GM12878 (cell line): ENCODE measurements around the gene DNPEP. TPM values are rescaled to one million over a fixed set of nuclear protein-coding genes. Genes with fewer than 3 reads are reported as not detected.

Experiments used
- ATAC-seq: fragments of 200-7000 bp; cut with Tn5 transposase; 3 replicates; pipeline ENCODE4 v1.9.1; 2020; ENCODE audit warnings: mild to moderate bottlenecking, moderate library complexity
- BruUV-seq: library from RNA; stranded (reverse); fragments of 400-500 nt; replicated peaks from 2 replicates; lab custom pipeline; 2021; lab: Mats Ljungman, UMichigan
- CTCF ChIA-PET: fragments of 300-600 bp; sonication (Branson Sonifier 250); formaldehyde crosslinking; extraction: SDS; loops from one replicate; lab custom pipeline; 2021; ENCODE audit warnings: inconsistent platforms; lab: Yijun Ruan, JAX
- POLR2A ChIA-PET: fragments of 350-600 bp; formaldehyde crosslinking; extraction: SDS; loops from one replicate; lab custom pipeline; 2021; ENCODE audit warnings: inconsistent platforms; lab: Charles Lee
- RAD21 ChIA-PET: fragments of 300-600 bp; sonication (Branson Sonifier 250); formaldehyde crosslinking; loops from one replicate; lab custom pipeline; 2023; ENCODE audit warnings: antibody characterized with exemption; ENCODE audit not compliant: unreplicated experiment; lab: Charles Lee
- SMC1A ChIA-PET: fragments of 300-600 bp; sonication (Branson Sonifier 250); formaldehyde crosslinking; loops from one replicate; lab custom pipeline; 2023; ENCODE audit not compliant: unreplicated experiment, uncharacterized antibody; lab: Charles Lee
- DNase-seq: peaks from one replicate; pipeline ENCODE4 v3.0.0-alpha.2; 2011; ENCODE audit warnings: low read depth, low spot score
- FAIRE-seq: peaks from 3 replicates; lab custom pipeline; 2011; peaks lifted over from hg19 to GRCh38; lab: Jason Lieb, UNC
- H2AFZ ChIP-seq: 2 replicates; pipeline ENCODE4 v1.6.0; 2011; ENCODE audit warnings: low read depth, low read length, control low read depth; ENCODE audit not compliant: control insufficient read depth
- H3K27ac ChIP-seq: 2 replicates; pipeline ENCODE4 v1.5.1; 2011; ENCODE audit warnings: control low read depth; ENCODE audit not compliant: control insufficient read depth, insufficient read depth
- H3K27me3 ChIP-seq, 2 experiments: replicated peaks in 1 of 2; 2 replicates each; pipeline versions ENCODE4 v1.6.0 to v1.6.1; 2011; ENCODE audit warnings: low read length in 1 of 2; ENCODE audit not compliant: control insufficient read depth in 2 of 2, insufficient read depth in 2 of 2
- H3K36me3 ChIP-seq, 2 experiments: 2 replicates each; pipeline ENCODE4 v1.5.1; 2011; ENCODE audit warnings: low read length in 1 of 2; ENCODE audit not compliant: control insufficient read depth in 2 of 2, insufficient read depth in 2 of 2
- H3K4me1 ChIP-seq: 2 replicates; pipeline ENCODE4 v1.6.1; 2011; ENCODE audit warnings: mild to moderate bottlenecking, low read length, moderate library complexity, mixed read lengths; ENCODE audit not compliant: control insufficient read depth, insufficient read depth
- H3K4me2 ChIP-seq: 2 replicates; pipeline ENCODE4 v1.6.0; 2011; ENCODE audit warnings: control low read depth; ENCODE audit not compliant: control insufficient read depth, insufficient read depth
- H3K4me3 ChIP-seq: fragments of 200-600 bp; sonication (generic); 2 replicates; pipeline ENCODE4 v1.5.1; 2016
- H3K79me2 ChIP-seq: 2 replicates; pipeline ENCODE4 v1.6.0; 2011; ENCODE audit warnings: low read length; ENCODE audit not compliant: control insufficient read depth, insufficient read depth
- H3K9ac ChIP-seq: 2 replicates; pipeline ENCODE4 v1.8.0; 2011; ENCODE audit warnings: low read length, control low read depth, mixed read lengths; ENCODE audit not compliant: control insufficient read depth, insufficient read depth
- H3K9me3 ChIP-seq: replicated peaks from 3 replicates; pipeline ENCODE4 v1.5.1; 2011; ENCODE audit warnings: mild to moderate bottlenecking, low read length; ENCODE audit not compliant: control insufficient read depth, insufficient read depth
- H4K20me1 ChIP-seq: 2 replicates; pipeline ENCODE4 v1.6.0; 2011; ENCODE audit not compliant: control insufficient read depth, insufficient read depth
- BMI1 ChIP-seq: fragments of 450-650 bp; IDR thresholded peaks from 2 replicates; pipeline ENCODE4 v1.6.1; 2016; ENCODE audit warnings: mild to moderate bottlenecking, moderate library complexity, borderline replicate concordance
- CBX5 ChIP-seq: sonication (generic); IDR thresholded peaks from 2 replicates; pipeline ENCODE4 v1.6.1; 2016; ENCODE audit warnings: low read depth, moderate library complexity, mild to moderate bottlenecking, inconsistent platforms
- IKZF1 ChIP-seq: fragments of 450-650 bp; conservative IDR thresholded peaks from 2 replicates; pipeline ENCODE4 v1.6.1; 2017; ENCODE audit warnings: antibody characterized with exemption, mild to moderate bottlenecking
- JUND ChIP-seq: IDR thresholded peaks from 2 replicates; pipeline ENCODE4 v1.6.1; 2012; ENCODE audit warnings: low read depth, mild to moderate bottlenecking, low read length, improper control_type of control experiment, moderate library complexity
- MTA3 ChIP-seq: IDR thresholded peaks from 2 replicates; pipeline ENCODE4 v1.6.1; 2012; ENCODE audit warnings: low read length, inconsistent platforms, borderline replicate concordance
- NFXL1 ChIP-seq: fragments of 450-650 bp; IDR thresholded peaks from 2 replicates; pipeline ENCODE4 v1.6.1; 2017; ENCODE audit warnings: antibody characterized with exemption, mild to moderate bottlenecking, borderline replicate concordance
- NFYA ChIP-seq: IDR thresholded peaks from 2 replicates; pipeline ENCODE4 v1.6.1; 2011; ENCODE audit warnings: low read depth, mild to moderate bottlenecking, low read length, improper control_type of control experiment, borderline replicate concordance
- NR2F1 ChIP-seq: fragments of 450-650 bp; conservative IDR thresholded peaks from 2 replicates; pipeline ENCODE4 v1.6.1; 2017; ENCODE audit warnings: mild to moderate bottlenecking
- NRF1 ChIP-seq: conservative IDR thresholded peaks from 2 replicates; pipeline ENCODE4 v1.6.1; 2011; ENCODE audit warnings: mild to moderate bottlenecking, low read depth, low read length, improper control_type of control experiment
- RAD51 ChIP-seq: fragments of 450-650 bp; IDR thresholded peaks from 2 replicates; pipeline ENCODE4 v1.6.1; 2016; ENCODE audit warnings: moderate library complexity, mild to moderate bottlenecking, inconsistent platforms
- ZNF24 ChIP-seq: fragments of 450-650 bp; IDR thresholded peaks from 2 replicates; pipeline ENCODE4 v1.6.1; 2017; ENCODE audit warnings: antibody characterized with exemption, mild to moderate bottlenecking
- whole genome bisulfite sequencing: methylation state at CpG from one replicate; pipeline ENCODE4 v1.1.6; 2016; ENCODE audit warnings: low lambda C conversion rate; ENCODE audit not compliant: insufficient replicate concordance, insufficient coverage; ENCODE audit errors: missing lambda C conversion rate; 5-methylcytosine and 5-hydroxymethylcytosine counted together
- in situ Hi-C: fragments of 300-500 bp; cut with MboI; formaldehyde crosslinking; loops from 9 replicates; pipeline ENCODE4 v1.14.3; 2018; ENCODE audit warnings: mixed read lengths
- intact Hi-C: fragments of 100-400 bp; cut with micrococcal nuclease; formaldehyde crosslinking; loops from one replicate; pipeline ENCODE4 v1.14.2; 2022; ENCODE audit not compliant: unreplicated experiment
- polyA plus RNA-seq, 11 experiments: library from polyadenylated mRNA; depleted of rRNA in 4 of 11; unstranded in 6 of 11; stranded (reverse) in 5 of 11; fragments of >200 nt; fragmentation: Nextera tagmentation in 4 of 11; fragmentation: Illumina TruSeq in 1 of 11; extraction: Ambion mirVana in 4 of 11; extraction: Trizol in 1 of 11; gene quantifications; 1 replicate in 1 of 11; 2 replicates in 10 of 11; pipeline versions ENCODE4 v1.2.1 to v1.2.3, GENCODE V29; 2011 to 2016; ENCODE audit warnings: inconsistent platforms in 2 of 11, missing spikeins in 2 of 11, low read depth in 1 of 11
- small RNA-seq: library from RNA; depleted of rRNA; stranded (forward); fragments of <200 nt; gene quantifications from one replicate; pipeline ENCODE3, GENCODE V24; 2014
- total RNA-seq, 4 experiments: library from RNA; depleted of rRNA in 3 of 4; stranded (reverse); fragments of >200 nt in 3 of 4; fragmentation: Illumina TruSeq in 1 of 4; extraction: Trizol in 1 of 4; gene quantifications; 2 replicates each; pipeline versions ENCODE4 v1.2.1 to v1.2.3, GENCODE V29; 2013 to 2021

Gene DNPEP
- total and polyA plus RNA-seq, 10 of the 15 experiments (the other 5 are each of a cell fraction or from before 2014, with no cell fraction given) = 33.1 to 82.0 (median 64.1) TPM

GRCh38 chr2:219323434-219323833 lies 64.3 kb downstream of the DNPEP start:
- CTCF ChIA-PET = interaction anchor here (0.6 kb wide), 1 partner anchor 9 kb away, joined by 3 read pairs; no protein-coding TSS in a partner anchor
- no peaks in the 10 kb centered on the region for H3K4me1 ChIP-seq
- ATAC-seq = no peak
- WGBS = 19% methylated on average over 4 of the region's 4 CpGs
- H3K27ac ChIP-seq = no peak overlapping the region
- H3K36me3 ChIP-seq = no peaks in the 10 kb centered on the region
- no peak overlapping the region for H2AFZ ChIP-seq
- no TSS peak for BruUV-seq
- H3K79me2 ChIP-seq = no peaks in the 10 kb centered on the region
- intact Hi-C loops (no loop called here), in situ Hi-C loops (no loop called here)
- no peak overlapping the region for H3K4me2 ChIP-seq
- no peaks in the 10 kb centered on the region for H3K9me3 ChIP-seq
- POLR2A ChIA-PET = no interaction called here
- SMC1A ChIA-PET = no interaction called here
- TF ChIP-seq IKZF1 = no peak
- TF ChIP-seq NR2F1 = no peak
- TF ChIP-seq ZNF24 = no peak
- no peak for TF ChIP-seq NFYA
- TF ChIP-seq NRF1 = no peak
- no peak for TF ChIP-seq JUND
- TF ChIP-seq MTA3 = no peak
- no peak for TF ChIP-seq CBX5
- no peak for TF ChIP-seq RAD51
- TF ChIP-seq BMI1 = no peak
- no peak for TF ChIP-seq NFXL1
- RAD21 ChIA-PET = no interaction called here
- H3K27me3 ChIP-seq = peaks cover 0 to 6% of the 10 kb centered on the region in 2 experiments; a peak in 2 of 4 replicates
- H3K4me3 ChIP-seq = no peak overlapping the region
- H3K9ac ChIP-seq = no peak overlapping the region
- no peaks in the 10 kb centered on the region for H4K20me1 ChIP-seq
- DNase-seq = no peak
- no peak for FAIRE-seq

Small RNAs within 50 kb of the gene (small RNA-seq; reads per million reads assigned to genes)
- gene AC053503.3 = not detected

Other genes starting within 250 kb of the DNPEP start
Only the 7 nearest of the 25 such genes appear.
- gene DNAJB2, start 108.5 kb downstream of the DNPEP start, total RNA-seq (2014; rRNA removed) = 13.4 and 14.6 TPM in 2 replicates
- gene DNAJB2, start 108.5 kb downstream of the DNPEP start, total RNA-seq (2014; rRNA removed; fragmentation: Illumina TruSeq; extraction: Trizol) = 9.0 and 11.7 TPM in 2 replicates
- 19.3 and 20.8 TPM in 2 replicates for gene DNAJB2, start 108.5 kb downstream of the DNPEP start, total RNA-seq (2021)
- 27.4 and 36.5 TPM in 2 replicates for gene DNAJB2, start 108.5 kb downstream of the DNPEP start, polyA plus RNA-seq (2011; rRNA removed)
- gene DNAJB2, start 108.5 kb downstream of the DNPEP start, polyA plus RNA-seq (2014; fragmentation: Illumina TruSeq; extraction: Trizol) = 11.1 and 16.7 TPM in 2 replicates
- gene DNAJB2, start 108.5 kb downstream of the DNPEP start, polyA plus RNA-seq (2014; fragmentation: Nextera tagmentation; extraction: Ambion mirVana) = under 1 TPM; 0.26 to 0.90 TPM
- gene DNAJB2, start 108.5 kb downstream of the DNPEP start, polyA plus RNA-seq (2014; rRNA removed) = 17.7 and 22.0 TPM in 2 replicates
- gene DNAJB2, start 108.5 kb downstream of the DNPEP start, polyA plus RNA-seq (2016; fragmentation: Nextera tagmentation; extraction: Ambion mirVana) = 1 to 10 TPM; 5.4 to 5.5 TPM
- gene PTPRN, start 78.5 kb downstream of the DNPEP start, total RNA-seq (2014; rRNA removed) = not detected in 2 replicates
- not detected in 2 replicates for gene PTPRN, start 78.5 kb downstream of the DNPEP start, total RNA-seq (2014; rRNA removed; fragmentation: Illumina TruSeq; extraction: Trizol)
- gene PTPRN, start 78.5 kb downstream of the DNPEP start, total RNA-seq (2021) = not detected in 2 replicates
- gene PTPRN, start 78.5 kb downstream of the DNPEP start, polyA plus RNA-seq (2011; rRNA removed) = 0.35 and 0.69 TPM in 2 replicates
- gene PTPRN, start 78.5 kb downstream of the DNPEP start, polyA plus RNA-seq (2014; fragmentation: Illumina TruSeq; extraction: Trizol) = not detected in 2 replicates
- not detected for gene PTPRN, start 78.5 kb downstream of the DNPEP start, polyA plus RNA-seq (2014; fragmentation: Nextera tagmentation; extraction: Ambion mirVana)
- gene PTPRN, start 78.5 kb downstream of the DNPEP start, polyA plus RNA-seq (2014; rRNA removed) = 0.28 TPM in 1 of 2 replicates, not detected in the other
- not detected for gene PTPRN, start 78.5 kb downstream of the DNPEP start, polyA plus RNA-seq (2016; fragmentation: Nextera tagmentation; extraction: Ambion mirVana)
- gene RESP18, start 55.2 kb downstream of the DNPEP start, total RNA-seq (2014; rRNA removed) = not detected in 2 replicates
- not detected in 2 replicates for gene RESP18, start 55.2 kb downstream of the DNPEP start, total RNA-seq (2014; rRNA removed; fragmentation: Illumina TruSeq; extraction: Trizol)
- gene RESP18, start 55.2 kb downstream of the DNPEP start, total RNA-seq (2021) = not detected in 2 replicates
- not detected in 2 replicates for gene RESP18, start 55.2 kb downstream of the DNPEP start, polyA plus RNA-seq (2011; rRNA removed)
- gene RESP18, start 55.2 kb downstream of the DNPEP start, polyA plus RNA-seq (2014; fragmentation: Illumina TruSeq; extraction: Trizol) = not detected in 2 replicates
- gene RESP18, start 55.2 kb downstream of the DNPEP start, polyA plus RNA-seq (2014; fragmentation: Nextera tagmentation; extraction: Ambion mirVana) = not detected
- gene RESP18, start 55.2 kb downstream of the DNPEP start, polyA plus RNA-seq (2014; rRNA removed) = not detected in 2 replicates
- not detected for gene RESP18, start 55.2 kb downstream of the DNPEP start, polyA plus RNA-seq (2016; fragmentation: Nextera tagmentation; extraction: Ambion mirVana)
- not detected in 2 replicates for gene DES, start 30.5 kb upstream of the DNPEP start, total RNA-seq (2014; rRNA removed)
- not detected in 2 replicates for gene DES, start 30.5 kb upstream of the DNPEP start, total RNA-seq (2014; rRNA removed; fragmentation: Illumina TruSeq; extraction: Trizol)
- 0.66 and 0.80 TPM in 2 replicates for gene DES, start 30.5 kb upstream of the DNPEP start, total RNA-seq (2021)
- not detected in 2 replicates for gene DES, start 30.5 kb upstream of the DNPEP start, polyA plus RNA-seq (2011; rRNA removed)
- gene DES, start 30.5 kb upstream of the DNPEP start, polyA plus RNA-seq (2014; fragmentation: Illumina TruSeq; extraction: Trizol) = not detected in 2 replicates
- not detected for gene DES, start 30.5 kb upstream of the DNPEP start, polyA plus RNA-seq (2014; fragmentation: Nextera tagmentation; extraction: Ambion mirVana)
- not detected in 2 replicates for gene DES, start 30.5 kb upstream of the DNPEP start, polyA plus RNA-seq (2014; rRNA removed)
- not detected for gene DES, start 30.5 kb upstream of the DNPEP start, polyA plus RNA-seq (2016; fragmentation: Nextera tagmentation; extraction: Ambion mirVana)
- gene SPEG, start 46.9 kb upstream of the DNPEP start, total RNA-seq (2014; rRNA removed) = not detected in 2 replicates
- not detected in 2 replicates for gene SPEG, start 46.9 kb upstream of the DNPEP start, total RNA-seq (2014; rRNA removed; fragmentation: Illumina TruSeq; extraction: Trizol)
- gene SPEG, start 46.9 kb upstream of the DNPEP start, total RNA-seq (2021) = 0.28 TPM in 1 of 2 replicates, not detected in the other
- gene SPEG, start 46.9 kb upstream of the DNPEP start, polyA plus RNA-seq (2011; rRNA removed) = not detected in 2 replicates
- gene SPEG, start 46.9 kb upstream of the DNPEP start, polyA plus RNA-seq (2014; fragmentation: Illumina TruSeq; extraction: Trizol) = not detected in 2 replicates
- gene SPEG, start 46.9 kb upstream of the DNPEP start, polyA plus RNA-seq (2014; fragmentation: Nextera tagmentation; extraction: Ambion mirVana) = not detected
- gene SPEG, start 46.9 kb upstream of the DNPEP start, polyA plus RNA-seq (2014; rRNA removed) = 0.01 and 0.03 TPM in 2 replicates
- not detected for gene SPEG, start 46.9 kb upstream of the DNPEP start, polyA plus RNA-seq (2016; fragmentation: Nextera tagmentation; extraction: Ambion mirVana)
- gene GMPPA, start 111.0 kb upstream of the DNPEP start, total RNA-seq (2014; rRNA removed) = 44.6 and 45.9 TPM in 2 replicates
- gene GMPPA, start 111.0 kb upstream of the DNPEP start, total RNA-seq (2014; rRNA removed; fragmentation: Illumina TruSeq; extraction: Trizol) = 23.4 and 24.4 TPM in 2 replicates
- 37.6 and 45.3 TPM in 2 replicates for gene GMPPA, start 111.0 kb upstream of the DNPEP start, total RNA-seq (2021)
- 31.1 and 53.6 TPM in 2 replicates for gene GMPPA, start 111.0 kb upstream of the DNPEP start, polyA plus RNA-seq (2011; rRNA removed)
- 35.6 and 38.9 TPM in 2 replicates for gene GMPPA, start 111.0 kb upstream of the DNPEP start, polyA plus RNA-seq (2014; fragmentation: Illumina TruSeq; extraction: Trizol)
- gene GMPPA, start 111.0 kb upstream of the DNPEP start, polyA plus RNA-seq (2014; fragmentation: Nextera tagmentation; extraction: Ambion mirVana) = 10 to 100 TPM in 1 of 2 experiments, 1 to 10 TPM in 1; 1.9 to 10.2 TPM
- 49.9 and 54.5 TPM in 2 replicates for gene GMPPA, start 111.0 kb upstream of the DNPEP start, polyA plus RNA-seq (2014; rRNA removed)
- 10 to 100 TPM; 66.8 to 83.2 TPM for gene GMPPA, start 111.0 kb upstream of the DNPEP start, polyA plus RNA-seq (2016; fragmentation: Nextera tagmentation; extraction: Ambion mirVana)
- gene ASIC4, start 126.6 kb upstream of the DNPEP start, total RNA-seq (2014; rRNA removed) = not detected in 2 replicates
- not detected in 2 replicates for gene ASIC4, start 126.6 kb upstream of the DNPEP start, total RNA-seq (2014; rRNA removed; fragmentation: Illumina TruSeq; extraction: Trizol)
- not detected in 2 replicates for gene ASIC4, start 126.6 kb upstream of the DNPEP start, total RNA-seq (2021)
- gene ASIC4, start 126.6 kb upstream of the DNPEP start, polyA plus RNA-seq (2011; rRNA removed) = not detected in 2 replicates
- gene ASIC4, start 126.6 kb upstream of the DNPEP start, polyA plus RNA-seq (2014; fragmentation: Illumina TruSeq; extraction: Trizol) = 0.01 TPM in 1 of 2 replicates, not detected in the other
- not detected for gene ASIC4, start 126.6 kb upstream of the DNPEP start, polyA plus RNA-seq (2014; fragmentation: Nextera tagmentation; extraction: Ambion mirVana)
- gene ASIC4, start 126.6 kb upstream of the DNPEP start, polyA plus RNA-seq (2014; rRNA removed) = not detected in 2 replicates
- gene ASIC4, start 126.6 kb upstream of the DNPEP start, polyA plus RNA-seq (2016; fragmentation: Nextera tagmentation; extraction: Ambion mirVana) = not detected